Measurements from ENCODE around the gene VSTM4.

The VSTM4 gene

GRCh38 chr10:49120911-49121310, 5.6 kb upstream of the VSTM4 start:
- TF ChIP-seq JUND (IDR thresholded peaks at IDR 0.05; ENCODE audit: low read depth) = no peak
- in situ Hi-C loops (cut with HindIII; ENCODE audit: low pct_unique_long_range_greater_than_20kb, low sequenced_read_pairs) = no loop called here
- DNase-seq (ENCODE audit: low read depth in 1 of 2, low spot score in 1 of 2) = no peak

- in situ Hi-C loops (cut with HindIII; ENCODE audit: low pct_unique_long_range_greater_than_20kb, low sequenced_read_pairs) = no loop called here
- no peak for TF ChIP-seq JUND (IDR thresholded peaks at IDR 0.05; ENCODE audit: low read depth)
- no peak for DNase-seq (ENCODE audit: low read depth in 1 of 2, low spot score in 1 of 2)
Measured at GRCh38 chr10:49119746-49120145, 4.4 kb upstream of the VSTM4 start.

- TF ChIP-seq JUND (IDR thresholded peaks at IDR 0.05; ENCODE audit: low read depth) = no peak
- DNase-seq (ENCODE audit: low read depth in 1 of 2, low spot score in 1 of 2) = no peak
- in situ Hi-C loops (cut with HindIII; ENCODE audit: low pct_unique_long_range_greater_than_20kb, low sequenced_read_pairs) = no loop called here
Measured at GRCh38 chr10:49118430-49119074, 3.2 kb upstream of the VSTM4 start.

- no peak for TF ChIP-seq JUND (IDR thresholded peaks at IDR 0.05; ENCODE audit: low read depth)
- no peak for DNase-seq (ENCODE audit: low read depth in 1 of 2, low spot score in 1 of 2)
- in situ Hi-C loops (cut with HindIII; ENCODE audit: low pct_unique_long_range_greater_than_20kb, low sequenced_read_pairs) = no loop called here
Measured at GRCh38 chr10:49117376-49118070, 2.2 kb upstream of the VSTM4 start.

- DNase-seq (ENCODE audit: low read depth in 1 of 2, low spot score in 1 of 2) = no peak
- TF ChIP-seq JUND (IDR thresholded peaks at IDR 0.05; ENCODE audit: low read depth) = no peak
- in situ Hi-C loops (cut with HindIII; ENCODE audit: low pct_unique_long_range_greater_than_20kb, low sequenced_read_pairs) = no loop called here
Measured at GRCh38 chr10:49116509-49117375, 1.4 kb upstream of the VSTM4 start.

GRCh38 chr10:49115796-49116508, 630 bp upstream of the VSTM4 start:
- no peak for DNase-seq (ENCODE audit: low read depth in 1 of 2, low spot score in 1 of 2)
- no peak for TF ChIP-seq JUND (IDR thresholded peaks at IDR 0.05; ENCODE audit: low read depth)
- in situ Hi-C loops (cut with HindIII; ENCODE audit: low pct_unique_long_range_greater_than_20kb, low sequenced_read_pairs) = no loop called here

GRCh38 chr10:49114718-49115014, 656 bp downstream of the VSTM4 start:
- DNase-seq (ENCODE audit: low read depth in 1 of 2, low spot score in 1 of 2) = no peak
- in situ Hi-C loops (cut with HindIII; ENCODE audit: low pct_unique_long_range_greater_than_20kb, low sequenced_read_pairs) = no loop called here
- TF ChIP-seq JUND (IDR thresholded peaks at IDR 0.05; ENCODE audit: low read depth) = no peak

GRCh38 chr10:49113741-49114141, 1.6 kb downstream of the VSTM4 start:
- TF ChIP-seq JUND (IDR thresholded peaks at IDR 0.05; ENCODE audit: low read depth) = no peak
- DNase-seq (ENCODE audit: low read depth in 1 of 2, low spot score in 1 of 2) = no peak

GRCh38 chr10:49112851-49113250, 2.5 kb downstream of the VSTM4 start:
- TF ChIP-seq JUND (IDR thresholded peaks at IDR 0.05; ENCODE audit: low read depth) = no peak
- no peak for DNase-seq (ENCODE audit: low read depth in 1 of 2, low spot score in 1 of 2)
- in situ Hi-C loops (cut with HindIII; ENCODE audit: low pct_unique_long_range_greater_than_20kb, low sequenced_read_pairs) = no loop called here

More at GRCh38 chr10:49113741-49114141, 1.6 kb downstream of the VSTM4 start:
- in situ Hi-C loops (cut with HindIII; ENCODE audit: low pct_unique_long_range_greater_than_20kb, low sequenced_read_pairs) = no loop called here

GRCh38 chr10:49112098-49112497, 3.2 kb downstream of the VSTM4 start:
- in situ Hi-C loops (cut with HindIII; ENCODE audit: low pct_unique_long_range_greater_than_20kb, low sequenced_read_pairs) = no loop called here
- no peak for TF ChIP-seq JUND (IDR thresholded peaks at IDR 0.05; ENCODE audit: low read depth)
- DNase-seq (ENCODE audit: low read depth in 1 of 2, low spot score in 1 of 2) = no peak

GRCh38 chr10:49111320-49111698, 4.0 kb downstream of the VSTM4 start:
- TF ChIP-seq JUND (IDR thresholded peaks at IDR 0.05; ENCODE audit: low read depth) = no peak
- in situ Hi-C loops (cut with HindIII; ENCODE audit: low pct_unique_long_range_greater_than_20kb, low sequenced_read_pairs) = no loop called here
- DNase-seq (ENCODE audit: low read depth in 1 of 2, low spot score in 1 of 2) = no peak

GRCh38 chr10:49110684-49111319, 4.5 kb downstream of the VSTM4 start:
- in situ Hi-C loops (cut with HindIII; ENCODE audit: low pct_unique_long_range_greater_than_20kb, low sequenced_read_pairs) = no loop called here
- no peak for TF ChIP-seq JUND (IDR thresholded peaks at IDR 0.05; ENCODE audit: low read depth)

More at GRCh38 chr10:49110684-49111319, 4.5 kb downstream of the VSTM4 start:
- DNase-seq (ENCODE audit: low read depth in 1 of 2, low spot score in 1 of 2) = no peak

All from T47D (cell line).